ENCODE results near the gene HSD11B1L.

HSD11B1L gene

GRCh38 chr19:5667751-5668271 is 13.0 kb upstream of the HSD11B1L start:
- no peak for DNase-seq

- DNase-seq = no peak
Measured at GRCh38 chr19:5669212-5669611, 11.6 kb upstream of the HSD11B1L start.

- no peak for DNase-seq
Measured at GRCh38 chr19:5671600-5671999, 9.2 kb upstream of the HSD11B1L start.

- no peak for DNase-seq
Measured at GRCh38 chr19:5672708-5673459, 7.9 kb upstream of the HSD11B1L start.

- no peak for DNase-seq
Measured at GRCh38 chr19:5673752-5674151, 7.1 kb upstream of the HSD11B1L start.

- no peak for DNase-seq
Measured at GRCh38 chr19:5674714-5675113, 6.1 kb upstream of the HSD11B1L start.

GRCh38 chr19:5676105-5676771 is 4.6 kb upstream of the HSD11B1L start:
- DNase-seq = no peak

- no peak for DNase-seq
Measured at GRCh38 chr19:5676772-5677105, 4.1 kb upstream of the HSD11B1L start.

- no peak for DNase-seq
Measured at GRCh38 chr19:5677136-5677535, 3.7 kb upstream of the HSD11B1L start.

- no peak for DNase-seq
Measured at GRCh38 chr19:5677580-5677979, 3.2 kb upstream of the HSD11B1L start.

- DNase-seq = no peak
Measured at GRCh38 chr19:5678071-5678718, 2.6 kb upstream of the HSD11B1L start.

- no peak for DNase-seq
Measured at GRCh38 chr19:5679289-5680083, 1.3 kb upstream of the HSD11B1L start.

GRCh38 chr19:5680084-5680436 is 767 bp upstream of the HSD11B1L start:
- DNase-seq = no peak

- DNase-seq = no peak
Measured at GRCh38 chr19:5681391-5682106, 722 bp downstream of the HSD11B1L start.

GRCh38 chr19:5682107-5682482 is 1.3 kb downstream of the HSD11B1L start:
- no peak for DNase-seq

- DNase-seq = no peak
Measured at GRCh38 chr19:5683177-5683886, 2.5 kb downstream of the HSD11B1L start.

- DNase-seq = no peak
Measured at GRCh38 chr19:5684694-5685430, 4.0 kb downstream of the HSD11B1L start.

- DNase-seq = no peak
Measured at GRCh38 chr19:5686326-5686646, 5.5 kb downstream of the HSD11B1L start.

- peak; percentile 92 for DNase-seq
Measured at GRCh38 chr19:5686647-5687359, 6.0 kb downstream of the HSD11B1L start.

GRCh38 chr19:5687360-5688198 is 6.8 kb downstream of the HSD11B1L start:
- no peak for DNase-seq
